Epithelial cell of esophagus (primary cell): ENCODE data around the gene TAS1R3.

Experiments
- DNase-seq: peaks from one replicate; pipeline ENCODE4 v3.0.0; 2010; ENCODE audit warnings: low read depth
- H3K4me3 ChIP-seq: 2 replicates; pipeline ENCODE4 v1.5.1; 2011; ENCODE audit warnings: mild to moderate bottlenecking, low read length, control low read depth
- CTCF ChIP-seq: IDR thresholded peaks from 2 replicates; pipeline ENCODE4 v1.5.1; 2011; ENCODE audit warnings: low read depth, mild to moderate bottlenecking, low read length, control low read depth, inconsistent platforms; ENCODE audit not compliant: insufficient read depth; ENCODE audit errors: missing control alignments

TAS1R3 gene

DNA sequence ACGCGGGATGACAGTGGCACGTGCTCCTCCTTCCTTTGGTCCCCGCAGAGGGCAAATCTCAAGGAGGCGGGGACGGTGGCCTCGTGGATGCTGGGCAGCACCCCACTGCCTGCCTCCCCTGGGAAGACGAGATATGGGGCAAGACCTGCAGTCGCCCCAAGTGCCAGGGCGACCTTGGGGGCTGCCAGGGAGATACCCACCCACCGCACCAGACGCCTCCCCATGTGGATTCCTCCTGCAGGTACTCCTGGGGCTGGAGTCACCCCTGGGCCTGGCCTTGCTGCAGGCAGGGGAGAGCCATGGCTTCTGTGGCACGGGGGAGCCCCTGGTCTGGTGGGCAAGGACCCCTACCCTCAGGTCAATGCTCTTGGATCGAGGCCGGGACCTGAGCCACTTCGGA is 49.8 kb downstream of the TAS1R3 start:
- DNase-seq: no peak
- TF ChIP-seq CTCF: no peak
- H3K4me3 ChIP-seq: no peak overlapping the region

GRCh38 chr1:1381294-1381693 is 50.2 kb downstream of the TAS1R3 start:
- TF ChIP-seq CTCF: no peak
- no peak for DNase-seq
- no peak overlapping the region for H3K4me3 ChIP-seq
